Measurements from ENCODE around the gene MAP3K7. TPM values are rescaled to one million over a fixed set of nuclear protein-coding genes. Genes with fewer than 3 reads are reported as not detected.

MAP3K7 gene
- total RNA-seq, 1 donor from 2014 or later = 20.6 TPM

- intact Hi-C loops (cut with micrococcal nuclease) = no loop called here
- Histone ChIP-seq H3K4me3 (no peak overlapping the region), H3K27ac (replicated peaks) (no peak overlapping the region), H3K27me3 (ENCODE audit: low read depth) (no peaks in the 10 kb centered on the region), H3K9me3 (replicated peaks) (no peaks in the 10 kb centered on the region), H3K36me3 (peaks cover 36% of the 10 kb centered on the region), H3K4me1 (peaks cover 4% of the 10 kb centered on the region)
- DNase-seq = no peak
- no peak for TF ChIP-seq CTCF (IDR thresholded peaks at IDR 0.05; ENCODE audit: borderline replicate concordance)
Observed at GRCh38 chr6:90523779-90524310, 63.0 kb downstream of the MAP3K7 start.

- Histone ChIP-seq H3K9me3 (replicated peaks) (no peaks in the 10 kb centered on the region), H3K4me1 (peaks cover 4% of the 10 kb centered on the region), H3K36me3 (peaks cover 54% of the 10 kb centered on the region), H3K27ac (replicated peaks) (no peak overlapping the region), H3K4me3 (no peak overlapping the region), H3K27me3 (ENCODE audit: low read depth) (no peaks in the 10 kb centered on the region)
- no peak for DNase-seq
- TF ChIP-seq CTCF (IDR thresholded peaks at IDR 0.05; ENCODE audit: borderline replicate concordance) = no peak
- intact Hi-C loops (cut with micrococcal nuclease) = no loop called here
Observed at GRCh38 chr6:90521955-90522354, 64.9 kb downstream of the MAP3K7 start.

- no peaks in the 10 kb centered on the region for H3K27me3 ChIP-seq (ENCODE audit: low read depth)
- peaks cover 77% of the 10 kb centered on the region for H3K36me3 ChIP-seq
Observed at GRCh38 chr6:90516074-90516660, 70.7 kb downstream of the MAP3K7 start.

GRCh38 chr6:90514496-90514895, 72.4 kb downstream of the MAP3K7 start:
- DNase-seq = no peak
- no peaks in the 10 kb centered on the region for H3K9me3 ChIP-seq (replicated peaks)
- peaks cover 71% of the 10 kb centered on the region for H3K36me3 ChIP-seq
- TF ChIP-seq CTCF (IDR thresholded peaks at IDR 0.05; ENCODE audit: borderline replicate concordance) = no peak
- H3K27ac ChIP-seq (replicated peaks) = no peak overlapping the region
- no peak overlapping the region for H3K4me3 ChIP-seq
- H3K27me3 ChIP-seq (ENCODE audit: low read depth) = no peaks in the 10 kb centered on the region
- H3K4me1 ChIP-seq = no peaks in the 10 kb centered on the region
- intact Hi-C loops (cut with micrococcal nuclease) = no loop called here

More at GRCh38 chr6:90516074-90516660, 70.7 kb downstream of the MAP3K7 start:
- H3K4me1 ChIP-seq = no peaks in the 10 kb centered on the region
- no peaks in the 10 kb centered on the region for H3K9me3 ChIP-seq (replicated peaks)
- H3K4me3 ChIP-seq = no peak overlapping the region
- intact Hi-C loops (cut with micrococcal nuclease) = no loop called here
- DNase-seq = no peak
- H3K27ac ChIP-seq (replicated peaks) = no peak overlapping the region
- TF ChIP-seq CTCF (IDR thresholded peaks at IDR 0.05; ENCODE audit: borderline replicate concordance) = no peak

GRCh38 chr6:90508753-90509152, 78.1 kb downstream of the MAP3K7 start:
- no peaks in the 10 kb centered on the region for H3K4me1 ChIP-seq
- intact Hi-C loops (cut with micrococcal nuclease) = no loop called here
- H3K27ac ChIP-seq (replicated peaks) = no peak overlapping the region
- TF ChIP-seq CTCF (IDR thresholded peaks at IDR 0.05; ENCODE audit: borderline replicate concordance) = no peak
- H3K9me3 ChIP-seq (replicated peaks) = peaks cover 17% of the 10 kb centered on the region
- no peaks in the 10 kb centered on the region for H3K27me3 ChIP-seq (ENCODE audit: low read depth)
- no peak overlapping the region for H3K4me3 ChIP-seq
- DNase-seq = no peak
- H3K36me3 ChIP-seq = peaks cover 22% of the 10 kb centered on the region
